Activated CD8-positive, alpha-beta memory T cell treated with anti-CD3 and anti-CD28 coated beads for 1 hour (primary cell): ENCODE results near the gene EFHC2.

Experiments used
- DNase-seq, 2 donors: peaks; one replicate each; pipeline ENCODE4 v3.0.0-alpha.2; 2020; ENCODE audit warnings: low read depth in 1 of 2; ENCODE audit errors: extremely low read depth in 1 of 2

EFHC2 gene

DNA sequence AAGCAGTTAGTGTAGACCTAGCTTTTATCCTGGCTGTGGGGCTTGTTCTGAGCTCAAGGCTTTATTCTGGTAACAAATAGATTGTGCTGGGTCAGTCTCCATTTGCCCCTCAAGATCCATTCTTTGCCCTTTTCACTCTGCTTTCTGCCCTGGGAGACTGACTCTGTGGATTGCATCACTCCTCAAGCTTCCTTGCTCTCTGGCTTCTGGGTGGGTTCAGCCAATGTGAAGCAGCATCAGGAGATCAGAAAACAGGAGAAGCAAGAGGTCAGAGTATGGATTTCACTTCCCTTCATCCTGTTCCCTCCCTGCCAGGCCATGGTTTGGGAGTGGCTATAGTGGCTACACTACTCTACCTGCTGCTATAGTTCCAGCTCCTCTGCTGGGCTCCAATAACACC is 186.2 kb downstream of the EFHC2 start:
- DNase-seq: no peak

- DNase-seq: no peak
Measured at GRCh38 chrX:44156726-44157125, 186.7 kb downstream of the EFHC2 start.

DNA sequence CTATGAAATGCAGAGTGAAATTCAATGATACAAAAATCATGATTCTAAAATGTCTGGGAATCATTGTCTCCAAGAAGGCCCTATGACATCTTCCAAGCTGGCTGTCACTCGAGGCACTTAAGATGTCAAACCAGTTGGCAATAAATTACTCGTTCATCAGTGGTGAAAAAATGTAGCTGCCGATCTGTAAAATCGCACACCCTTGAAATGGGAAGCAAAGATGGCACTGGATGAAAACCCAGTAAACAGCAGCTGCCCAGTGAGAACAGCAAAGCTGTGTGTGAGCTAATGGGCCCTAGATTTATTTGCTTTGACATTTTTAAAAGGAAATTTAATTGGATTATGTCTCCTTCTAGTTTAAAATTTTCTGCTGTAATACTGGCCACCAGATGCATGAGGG is 188.3 kb downstream of the EFHC2 start:
- no peak for DNase-seq

GRCh38 chrX:44152852-44153251 is 190.6 kb downstream of the EFHC2 start:
- DNase-seq: no peak

DNA sequence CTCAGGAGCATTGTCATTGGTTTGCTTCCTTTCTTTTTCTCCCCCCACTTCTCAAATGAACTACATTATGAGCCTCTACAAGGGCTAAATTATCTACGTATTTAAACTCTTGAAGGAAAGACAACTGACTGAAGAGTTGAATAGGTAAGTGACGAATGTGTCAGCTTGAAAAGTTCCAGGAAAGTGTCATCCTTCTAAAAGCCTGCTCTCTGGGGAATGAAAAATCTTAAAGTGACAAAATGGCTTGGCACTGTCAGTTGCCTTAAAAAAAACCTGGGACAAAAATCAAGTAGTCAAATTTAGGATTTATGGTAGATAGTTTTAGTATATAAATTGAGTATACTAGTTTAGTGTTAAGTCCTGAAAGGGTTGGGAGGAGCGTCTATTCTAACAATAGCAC is 196.3 kb downstream of the EFHC2 start:
- no peak for DNase-seq

DNA sequence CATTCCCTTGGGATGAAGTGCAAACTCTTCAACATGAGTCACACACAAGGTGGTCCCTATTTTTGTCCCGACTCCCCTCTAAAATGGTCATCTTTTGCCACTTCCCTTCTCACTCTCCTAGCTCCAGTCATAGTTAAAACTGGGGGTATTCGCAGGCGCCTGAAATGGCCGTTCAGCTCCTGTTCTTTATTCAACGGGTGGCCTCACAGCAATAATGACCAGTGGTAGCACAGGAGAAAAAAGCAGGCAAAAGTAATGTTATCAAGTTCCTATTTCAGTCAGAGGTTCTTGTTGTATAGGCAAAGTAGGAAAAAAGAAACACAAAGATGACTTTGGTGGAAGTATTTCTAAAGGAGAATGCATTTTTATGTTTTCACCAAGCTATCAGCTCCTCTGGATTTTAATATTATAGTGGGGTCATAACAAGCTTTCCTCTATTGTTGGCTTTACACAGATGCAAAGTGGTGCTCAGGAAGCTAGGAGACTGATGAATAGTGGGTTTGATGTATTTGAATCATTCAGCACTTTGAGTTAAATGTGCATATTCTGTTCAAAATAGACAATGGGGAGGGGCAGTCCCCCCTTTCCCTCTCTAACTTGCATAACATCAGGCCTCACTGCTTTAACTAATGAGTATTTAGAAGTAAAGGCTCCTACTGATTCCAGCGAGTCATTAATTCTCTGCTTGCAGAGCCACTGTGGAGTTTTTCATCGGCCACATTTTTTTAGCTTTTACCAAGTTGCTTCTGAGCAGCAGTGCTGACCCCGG is 199.1 kb downstream of the EFHC2 start:
- no peak for DNase-seq

- no peak for DNase-seq
Measured at GRCh38 chrX:44143061-44143602, 200.3 kb downstream of the EFHC2 start.

DNA sequence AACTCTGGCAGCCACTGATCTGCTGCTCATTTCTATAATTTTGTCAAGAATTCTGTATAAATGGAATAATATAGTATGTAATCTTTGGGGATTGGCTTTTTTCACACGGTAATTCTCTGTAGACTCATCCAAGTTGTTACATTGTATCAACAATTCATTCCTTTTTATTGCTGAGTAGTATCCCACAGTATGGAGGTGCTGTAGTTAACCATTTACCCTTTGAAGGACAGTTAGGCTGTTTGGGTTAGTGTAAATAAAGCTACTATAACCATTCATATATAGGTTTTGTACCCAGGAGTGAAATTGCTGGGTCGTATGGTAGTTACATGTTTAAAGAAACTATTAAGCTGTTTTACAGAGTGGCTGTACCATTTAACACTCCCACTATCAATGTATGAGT is 213.3 kb downstream of the EFHC2 start:
- DNase-seq: no peak

DNA sequence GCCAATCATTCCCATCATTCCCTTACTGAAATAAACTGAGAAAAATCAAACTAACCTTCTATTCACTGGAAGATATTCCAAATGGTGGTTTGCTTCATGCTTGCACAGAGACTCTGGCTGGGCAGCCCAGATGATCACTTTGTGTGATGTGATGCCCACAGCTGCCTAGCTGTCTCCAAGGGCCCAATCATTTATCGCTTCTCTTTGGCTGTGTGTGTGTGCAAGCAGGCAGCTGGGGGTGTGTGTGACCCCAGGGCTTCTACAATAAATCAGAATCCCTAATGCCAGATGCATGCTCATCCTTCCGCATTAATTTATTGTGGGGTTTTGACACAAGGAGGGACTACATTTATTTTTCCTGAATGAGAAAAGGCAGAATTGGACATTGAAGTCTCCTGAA is 230.1 kb downstream of the EFHC2 start:
- DNase-seq: no peak

DNA sequence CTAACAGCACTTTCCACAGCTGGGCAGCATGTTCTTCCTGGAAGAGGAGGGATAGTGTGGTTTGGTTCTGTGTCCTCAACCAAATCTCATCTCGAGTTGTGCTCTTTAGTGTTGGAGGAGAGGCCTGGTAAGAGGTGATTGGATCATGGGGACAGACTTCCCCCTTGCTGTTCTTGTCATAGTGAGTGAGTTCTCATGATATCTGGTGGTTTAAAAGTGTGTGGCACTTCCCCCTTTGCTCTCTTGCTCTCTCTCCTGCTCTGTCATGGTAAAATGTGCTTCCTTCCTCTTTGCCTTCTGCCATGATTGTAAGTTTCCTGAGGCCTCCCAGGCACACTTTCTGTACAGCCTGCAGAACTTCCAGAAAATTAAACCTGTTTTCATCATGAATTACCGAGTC is 236.6 kb downstream of the EFHC2 start:
- no peak for DNase-seq

- DNase-seq: no peak
Measured at GRCh38 chrX:44105228-44105913, 238.1 kb downstream of the EFHC2 start.

DNA sequence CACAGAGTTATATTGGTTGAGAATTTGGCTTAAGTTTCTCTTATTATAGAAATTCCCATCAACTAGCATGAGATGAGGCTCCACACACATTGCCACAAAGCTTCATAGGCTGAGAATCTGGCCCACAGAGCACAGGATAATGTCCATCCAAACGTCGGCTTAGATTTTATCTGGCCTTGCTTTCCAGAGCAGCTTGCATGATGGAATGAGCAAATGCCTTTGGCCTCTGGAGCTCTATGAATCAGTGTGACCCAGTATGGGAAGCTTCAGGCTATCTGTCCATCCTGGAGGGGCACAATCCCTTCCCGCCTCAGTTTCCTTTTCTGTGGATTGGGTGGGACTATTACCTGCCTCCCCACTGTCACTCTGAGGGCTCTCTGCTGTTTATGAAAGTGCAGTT is 238.8 kb downstream of the EFHC2 start:
- no peak for DNase-seq

GRCh38 chrX:44101281-44101680 is 242.2 kb downstream of the EFHC2 start:
- no peak for DNase-seq

GRCh38 chrX:44099366-44099765 is 244.1 kb downstream of the EFHC2 start:
- no peak for DNase-seq
